VCaP (cell line): ENCODE results near the gene CAPN5.

Experiments
- H3K27ac ChIP-seq: fragments of 450-650 bp; 2 replicates; pipeline ENCODE4 v1.5.1; 2017
- CTCF ChIP-seq: fragments of 450-650 bp; conservative IDR thresholded peaks from 2 replicates; pipeline ENCODE4 v1.5.1; 2017; ENCODE audit warnings: mild to moderate bottlenecking, moderate library complexity

CAPN5 gene

GRCh38 chr11:77140231-77140851 lies 73.6 kb downstream of the CAPN5 start:
- H3K27ac ChIP-seq: no peak overlapping the region; the same call in 1 of the 2 replicates
- TF ChIP-seq CTCF: no peak

- TF ChIP-seq CTCF: no peak
- no peak overlapping the region; the same call in 1 of the 2 replicates for H3K27ac ChIP-seq
Measured at GRCh38 chr11:77141034-77141433, 74.3 kb downstream of the CAPN5 start.

- no peak overlapping the region; the same call in 1 of the 2 replicates for H3K27ac ChIP-seq
- no peak for TF ChIP-seq CTCF
Measured at GRCh38 chr11:77141475-77141874, 74.7 kb downstream of the CAPN5 start.

GRCh38 chr11:77142091-77142975 lies 75.6 kb downstream of the CAPN5 start:
- H3K27ac ChIP-seq: no peak overlapping the region

GRCh38 chr11:77143405-77144020 lies 76.7 kb downstream of the CAPN5 start:
- no peak for TF ChIP-seq CTCF
- no peak overlapping the region for H3K27ac ChIP-seq

More at GRCh38 chr11:77142091-77142975, 75.6 kb downstream of the CAPN5 start:
- TF ChIP-seq CTCF: no peak

- no peak overlapping the region for H3K27ac ChIP-seq
Measured at GRCh38 chr11:77144196-77144856, 77.6 kb downstream of the CAPN5 start.

More at GRCh38 chr11:77144196-77144856, 77.6 kb downstream of the CAPN5 start:
- no peak for TF ChIP-seq CTCF
